Activated naive CD8-positive, alpha-beta T cell treated with anti-CD3 and anti-CD28 coated beads, Interleukin-2, amount 50 U/mL, for 24 hours (primary cell): ENCODE results near the gene XRCC4.

Experiments
- ATAC-seq: fragments of 150-1000 bp; cut with Tn5 transposase; one replicate; pipeline ENCODE4 v1.10.0; 2021
- DNase-seq: peaks from one replicate; pipeline ENCODE4 v3.0.0; 2021
- H3K27ac Mint-ChIP-seq: one replicate; pipeline ENCODE4 v1.8.0; 2021; ENCODE audit warnings: mild to moderate bottlenecking, mixed read lengths
- H3K27me3 Mint-ChIP-seq: one replicate; pipeline ENCODE4 v1.8.0; 2021; ENCODE audit warnings: mixed read lengths
- H3K36me3 Mint-ChIP-seq: one replicate; pipeline ENCODE4 v1.8.0; 2021; ENCODE audit warnings: low read depth, mixed read lengths
- H3K4me1 Mint-ChIP-seq: one replicate; pipeline ENCODE4 v1.8.0; 2021; ENCODE audit warnings: mixed read lengths
- H3K4me3 Mint-ChIP-seq: one replicate; pipeline ENCODE4 v1.8.0; 2021; ENCODE audit warnings: mild to moderate bottlenecking, moderate library complexity, mixed read lengths
- H3K9me3 Mint-ChIP-seq: one replicate; pipeline ENCODE4 v1.8.0; 2021; ENCODE audit warnings: mixed read lengths

Gene XRCC4

GRCh38 chr5:83167538-83167937 lies 90.2 kb downstream of the XRCC4 start:
- Mint-ChIP-seq H3K36me3 (peaks cover 3% of the 10 kb centered on the region), H3K4me1 (peaks cover 2% of the 10 kb centered on the region), H3K9me3 (no peaks in the 10 kb centered on the region), H3K27ac (no peak overlapping the region), H3K4me3 (no peak overlapping the region), H3K27me3 (no peaks in the 10 kb centered on the region)
- DNase-seq (no peak), ATAC-seq (no peak)

GRCh38 chr5:83169571-83170337 lies 92.4 kb downstream of the XRCC4 start:
- DNase-seq (no peak), ATAC-seq (no peak)
- Mint-ChIP-seq H3K9me3 (no peaks in the 10 kb centered on the region), H3K4me3 (no peak overlapping the region), H3K27ac (no peak overlapping the region), H3K27me3 (no peaks in the 10 kb centered on the region), H3K4me1 (peaks cover 4% of the 10 kb centered on the region), H3K36me3 (peaks cover 3% of the 10 kb centered on the region)

GRCh38 chr5:83172011-83172410 lies 94.7 kb downstream of the XRCC4 start:
- ATAC-seq (no peak), DNase-seq (no peak)
- Mint-ChIP-seq H3K27ac (no peak overlapping the region), H3K4me1 (peaks cover 4% of the 10 kb centered on the region), H3K4me3 (no peak overlapping the region), H3K27me3 (no peaks in the 10 kb centered on the region), H3K36me3 (peaks cover 2% of the 10 kb centered on the region), H3K9me3 (no peaks in the 10 kb centered on the region)

- no peak for DNase-seq
- Mint-ChIP-seq H3K36me3 (no peaks in the 10 kb centered on the region), H3K9me3 (no peaks in the 10 kb centered on the region), H3K4me3 (no peak overlapping the region), H3K27ac (no peak overlapping the region), H3K4me1 (peaks cover 4% of the 10 kb centered on the region), H3K27me3 (no peaks in the 10 kb centered on the region)
- no peak for ATAC-seq
Observed at GRCh38 chr5:83172655-83173054, 95.3 kb downstream of the XRCC4 start.

- no peak overlapping the region for H3K4me3 Mint-ChIP-seq
- ATAC-seq (no peak), DNase-seq (no peak)
- no peak overlapping the region for H3K27ac Mint-ChIP-seq
- no peaks in the 10 kb centered on the region for H3K36me3 Mint-ChIP-seq
- H3K4me1 Mint-ChIP-seq: peaks cover 4% of the 10 kb centered on the region
- no peaks in the 10 kb centered on the region for H3K9me3 Mint-ChIP-seq
- H3K27me3 Mint-ChIP-seq: no peaks in the 10 kb centered on the region
Observed at GRCh38 chr5:83173826-83174225, 96.5 kb downstream of the XRCC4 start.

GRCh38 chr5:83177803-83178202 lies 100.5 kb downstream of the XRCC4 start:
- no peak overlapping the region for H3K4me3 Mint-ChIP-seq
- no peaks in the 10 kb centered on the region for H3K36me3 Mint-ChIP-seq
- DNase-seq (no peak), ATAC-seq (no peak)
- no peaks in the 10 kb centered on the region for H3K9me3 Mint-ChIP-seq
- H3K27me3 Mint-ChIP-seq: no peaks in the 10 kb centered on the region
- no peak overlapping the region for H3K27ac Mint-ChIP-seq
- H3K4me1 Mint-ChIP-seq: no peaks in the 10 kb centered on the region

- Mint-ChIP-seq H3K36me3 (peaks cover 3% of the 10 kb centered on the region), H3K27me3 (no peaks in the 10 kb centered on the region), H3K9me3 (no peaks in the 10 kb centered on the region), H3K4me3 (no peak overlapping the region), H3K4me1 (no peaks in the 10 kb centered on the region), H3K27ac (no peak overlapping the region)
- ATAC-seq (no peak), DNase-seq (no peak)
Observed at GRCh38 chr5:83179966-83180365, 102.6 kb downstream of the XRCC4 start.

GRCh38 chr5:83184534-83184933 lies 107.2 kb downstream of the XRCC4 start:
- ATAC-seq (no peak), DNase-seq (no peak)
- Mint-ChIP-seq H3K27ac (no peak overlapping the region), H3K4me3 (no peak overlapping the region), H3K36me3 (peaks cover 7% of the 10 kb centered on the region), H3K27me3 (no peaks in the 10 kb centered on the region), H3K4me1 (no peaks in the 10 kb centered on the region), H3K9me3 (peaks cover 12% of the 10 kb centered on the region)

- Mint-ChIP-seq H3K9me3 (no peaks in the 10 kb centered on the region), H3K27ac (no peak overlapping the region), H3K27me3 (no peaks in the 10 kb centered on the region), H3K4me1 (no peaks in the 10 kb centered on the region), H3K36me3 (no peaks in the 10 kb centered on the region), H3K4me3 (no peak overlapping the region)
- no peak for DNase-seq
- ATAC-seq: no peak
Observed at GRCh38 chr5:83192947-83193346, 115.6 kb downstream of the XRCC4 start.

- H3K9me3 Mint-ChIP-seq: no peaks in the 10 kb centered on the region
- peaks cover 4% of the 10 kb centered on the region for H3K36me3 Mint-ChIP-seq
- ATAC-seq (no peak), DNase-seq (no peak)
- H3K27ac Mint-ChIP-seq: no peak overlapping the region
- H3K27me3 Mint-ChIP-seq: no peaks in the 10 kb centered on the region
- H3K4me1 Mint-ChIP-seq: no peaks in the 10 kb centered on the region
- H3K4me3 Mint-ChIP-seq: no peak overlapping the region
Observed at GRCh38 chr5:83197326-83197967, 120.1 kb downstream of the XRCC4 start.

- H3K4me3 Mint-ChIP-seq: no peak overlapping the region
- H3K4me1 Mint-ChIP-seq: no peaks in the 10 kb centered on the region
- ATAC-seq (no peak), DNase-seq (no peak)
- no peaks in the 10 kb centered on the region for H3K27me3 Mint-ChIP-seq
- H3K27ac Mint-ChIP-seq: no peak overlapping the region
- no peaks in the 10 kb centered on the region for H3K9me3 Mint-ChIP-seq
- peaks cover 4% of the 10 kb centered on the region for H3K36me3 Mint-ChIP-seq
Observed at GRCh38 chr5:83199126-83199525, 121.8 kb downstream of the XRCC4 start.

- H3K36me3 Mint-ChIP-seq: peaks cover 13% of the 10 kb centered on the region
- H3K4me1 Mint-ChIP-seq: no peaks in the 10 kb centered on the region
- no peaks in the 10 kb centered on the region for H3K27me3 Mint-ChIP-seq
- no peak overlapping the region for H3K4me3 Mint-ChIP-seq
- no peak overlapping the region for H3K27ac Mint-ChIP-seq
- DNase-seq (no peak), ATAC-seq (no peak)
- H3K9me3 Mint-ChIP-seq: no peaks in the 10 kb centered on the region
Observed at GRCh38 chr5:83204651-83205050, 127.3 kb downstream of the XRCC4 start.

GRCh38 chr5:83209963-83210362 lies 132.6 kb downstream of the XRCC4 start:
- no peak overlapping the region for H3K4me3 Mint-ChIP-seq
- no peak for DNase-seq
- no peak overlapping the region for H3K27ac Mint-ChIP-seq
- no peak for ATAC-seq
- H3K9me3 Mint-ChIP-seq: no peaks in the 10 kb centered on the region
- no peaks in the 10 kb centered on the region for H3K27me3 Mint-ChIP-seq
- H3K4me1 Mint-ChIP-seq: no peaks in the 10 kb centered on the region
- peaks cover 23% of the 10 kb centered on the region for H3K36me3 Mint-ChIP-seq

- peaks cover 4% of the 10 kb centered on the region for H3K9me3 Mint-ChIP-seq
- DNase-seq: no peak
- no peaks in the 10 kb centered on the region for H3K4me1 Mint-ChIP-seq
- H3K4me3 Mint-ChIP-seq: no peak overlapping the region
- no peaks in the 10 kb centered on the region for H3K27me3 Mint-ChIP-seq
- ATAC-seq: no peak
- peaks cover 5% of the 10 kb centered on the region for H3K36me3 Mint-ChIP-seq
- H3K27ac Mint-ChIP-seq: no peak overlapping the region
Observed at GRCh38 chr5:83219077-83219476, 141.7 kb downstream of the XRCC4 start.

GRCh38 chr5:83219495-83219894 lies 142.1 kb downstream of the XRCC4 start:
- H3K4me1 Mint-ChIP-seq: no peaks in the 10 kb centered on the region
- DNase-seq (no peak), ATAC-seq (no peak)
- no peak overlapping the region for H3K4me3 Mint-ChIP-seq
- H3K9me3 Mint-ChIP-seq: peaks cover 4% of the 10 kb centered on the region
- H3K27me3 Mint-ChIP-seq: no peaks in the 10 kb centered on the region
- no peak overlapping the region for H3K27ac Mint-ChIP-seq
- peaks cover 5% of the 10 kb centered on the region for H3K36me3 Mint-ChIP-seq
